ENCODE measurements around the gene EIF4G2. TPM values are rescaled to one million over a fixed set of nuclear protein-coding genes. Genes with fewer than 3 reads are reported as not detected.
"Not testable (repeated sequence)": the region's sequence is repeated elsewhere in the genome, so short reads cannot be mapped to it uniquely, and the experiment has no call there.

The EIF4G2 gene
- total RNA-seq, 1 donor from 2014 or later, result 1,071 TPM

DNA sequence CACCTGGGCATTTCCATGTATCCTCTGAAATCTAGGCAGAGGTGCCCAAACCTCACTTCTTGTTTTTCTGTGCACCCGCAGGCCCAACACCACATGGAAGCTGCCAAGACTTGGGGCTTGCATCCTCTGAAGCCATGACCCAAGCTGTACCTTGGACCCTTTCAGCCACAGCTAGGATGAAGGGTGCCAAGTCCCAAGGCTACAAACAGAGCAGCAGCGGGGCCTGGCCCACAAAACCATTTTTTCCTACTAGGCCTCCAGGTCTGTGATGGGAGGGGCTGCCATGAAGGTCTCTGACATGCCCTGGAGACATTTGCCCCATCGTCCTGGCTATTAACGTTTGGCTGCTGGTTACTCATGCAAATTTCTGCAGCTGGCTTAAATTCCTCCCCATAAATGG lies 20.4 kb upstream of the EIF4G2 start:
- H3K9me3 Mint-ChIP-seq, result peaks cover 4% of the 10 kb centered on the region
- H3K4me3 Mint-ChIP-seq, result no peak overlapping the region
- H3K36me3 Mint-ChIP-seq (ENCODE audit: low read depth), result peaks cover 12% of the 10 kb centered on the region
- DNase-seq, result no peak
- intact Hi-C loops (cut with micrococcal nuclease), result no loop called here
- no peaks in the 10 kb centered on the region for H3K27me3 Mint-ChIP-seq
- H3K27ac Mint-ChIP-seq, result no peak overlapping the region
- peaks cover 4% of the 10 kb centered on the region for H3K4me1 Mint-ChIP-seq

- Mint-ChIP-seq H3K9me3 (peaks cover 4% of the 10 kb centered on the region), H3K27ac (no peak overlapping the region), H3K4me3 (no peak overlapping the region), H3K4me1 (peaks cover 4% of the 10 kb centered on the region), H3K27me3 (no peaks in the 10 kb centered on the region), H3K36me3 (ENCODE audit: low read depth) (peaks cover 12% of the 10 kb centered on the region)
- no peak for DNase-seq
- intact Hi-C loops (cut with micrococcal nuclease), result no loop called here
Measured at GRCh38 chr11:10828402-10828801, 19.7 kb upstream of the EIF4G2 start.

DNA sequence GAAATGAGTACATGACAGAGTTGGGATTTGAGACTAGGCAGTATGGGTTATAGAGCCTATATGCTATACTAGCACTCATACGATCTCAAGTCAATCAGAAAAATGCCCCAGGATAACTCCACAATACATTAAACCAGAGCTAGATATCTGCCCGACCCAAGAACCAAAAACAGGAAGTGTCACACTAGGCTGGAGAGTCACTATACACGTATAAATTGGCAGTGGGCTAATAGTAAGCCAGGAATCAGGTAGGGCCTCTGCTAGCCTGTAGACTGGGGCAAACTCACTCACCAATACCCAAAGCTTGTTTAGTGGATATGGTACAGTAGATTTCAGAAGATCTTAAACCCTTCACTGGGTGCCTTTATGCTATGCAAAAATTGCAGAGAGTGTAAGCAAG lies 16.2 kb upstream of the EIF4G2 start:
- H3K9me3 Mint-ChIP-seq, result peaks cover under 1% of the 10 kb centered on the region
- H3K4me1 Mint-ChIP-seq, result peaks cover 7% of the 10 kb centered on the region
- H3K27me3 Mint-ChIP-seq, result no peaks in the 10 kb centered on the region
- no peak overlapping the region for H3K4me3 Mint-ChIP-seq
- no peak for DNase-seq
- peaks cover 11% of the 10 kb centered on the region for H3K36me3 Mint-ChIP-seq (ENCODE audit: low read depth)
- H3K27ac Mint-ChIP-seq, result no peak overlapping the region
- intact Hi-C loops (cut with micrococcal nuclease), result no loop called here

DNA sequence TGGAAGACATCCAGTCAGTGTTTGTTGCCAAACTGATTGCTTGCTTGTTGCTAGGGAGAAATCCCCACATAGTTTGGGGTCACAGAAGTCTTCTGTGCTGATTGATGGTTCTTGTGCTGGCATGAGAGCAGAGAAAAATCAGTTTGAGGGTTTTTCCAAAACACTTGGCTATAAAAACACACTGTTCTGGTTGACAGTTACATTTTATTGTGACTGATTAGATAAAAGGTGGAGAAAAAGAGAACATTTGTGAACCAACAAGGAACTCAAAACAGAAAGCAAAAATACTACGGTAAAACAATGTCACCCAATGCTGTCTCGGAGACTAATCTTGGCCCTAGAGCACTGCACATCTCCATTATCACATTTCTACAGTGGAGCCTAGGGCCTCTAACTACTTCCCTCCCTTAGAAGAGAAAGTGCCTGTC lies 14.4 kb upstream of the EIF4G2 start:
- no peak for DNase-seq
- Mint-ChIP-seq H3K27ac (no peak overlapping the region), H3K36me3 (ENCODE audit: low read depth) (peaks cover 8% of the 10 kb centered on the region), H3K9me3 (no peaks in the 10 kb centered on the region), H3K4me3 (no peak overlapping the region), H3K4me1 (peaks cover 7% of the 10 kb centered on the region), H3K27me3 (no peaks in the 10 kb centered on the region)
- intact Hi-C loops (cut with micrococcal nuclease), result no loop called here

GRCh38 chr11:10822491-10822890 lies 13.8 kb upstream of the EIF4G2 start:
- H3K27ac Mint-ChIP-seq; H3K27me3 Mint-ChIP-seq; DNase-seq; intact Hi-C loops (cut with micrococcal nuclease); H3K36me3 Mint-ChIP-seq (ENCODE audit: low read depth); H3K9me3 Mint-ChIP-seq; H3K4me3 Mint-ChIP-seq; H3K4me1 Mint-ChIP-seq: not testable (repeated sequence)

DNA sequence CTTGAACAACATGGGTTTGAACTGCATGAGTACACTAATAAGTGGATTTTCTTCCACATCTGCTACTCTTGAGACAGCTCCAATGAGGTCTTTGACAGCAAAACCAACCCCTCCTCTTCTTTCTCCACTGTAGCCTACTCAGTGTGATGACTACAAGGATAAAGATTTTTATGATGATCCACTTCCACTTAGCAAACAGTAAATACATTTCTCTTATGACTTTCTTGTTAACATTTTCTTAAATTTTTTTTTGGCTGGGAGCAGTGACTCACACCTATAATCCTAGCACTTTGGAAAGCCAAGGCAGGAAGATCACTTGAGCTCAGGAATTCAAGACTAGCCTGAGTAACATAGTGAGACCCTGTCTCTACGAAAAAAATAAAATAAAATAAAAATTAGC lies 9.9 kb upstream of the EIF4G2 start:
- DNase-seq, result no peak
- H3K36me3 Mint-ChIP-seq (ENCODE audit: low read depth), result peaks cover 4% of the 10 kb centered on the region
- H3K9me3 Mint-ChIP-seq, result no peaks in the 10 kb centered on the region
- peaks cover 3% of the 10 kb centered on the region for H3K4me1 Mint-ChIP-seq
- intact Hi-C loops (cut with micrococcal nuclease), result no loop called here
- no peak overlapping the region for H3K4me3 Mint-ChIP-seq
- peaks cover 7% of the 10 kb centered on the region for H3K27me3 Mint-ChIP-seq
- H3K27ac Mint-ChIP-seq, result no peak overlapping the region

- Mint-ChIP-seq H3K4me1 (peaks cover 8% of the 10 kb centered on the region), H3K27me3 (peaks cover 7% of the 10 kb centered on the region), H3K4me3 (no peak overlapping the region), H3K27ac (no peak overlapping the region), H3K9me3 (no peaks in the 10 kb centered on the region), H3K36me3 (ENCODE audit: low read depth) (peaks cover 3% of the 10 kb centered on the region)
- DNase-seq, result no peak
- intact Hi-C loops (cut with micrococcal nuclease), result no loop called here
Measured at GRCh38 chr11:10813945-10814344, 5.2 kb upstream of the EIF4G2 start.

DNA sequence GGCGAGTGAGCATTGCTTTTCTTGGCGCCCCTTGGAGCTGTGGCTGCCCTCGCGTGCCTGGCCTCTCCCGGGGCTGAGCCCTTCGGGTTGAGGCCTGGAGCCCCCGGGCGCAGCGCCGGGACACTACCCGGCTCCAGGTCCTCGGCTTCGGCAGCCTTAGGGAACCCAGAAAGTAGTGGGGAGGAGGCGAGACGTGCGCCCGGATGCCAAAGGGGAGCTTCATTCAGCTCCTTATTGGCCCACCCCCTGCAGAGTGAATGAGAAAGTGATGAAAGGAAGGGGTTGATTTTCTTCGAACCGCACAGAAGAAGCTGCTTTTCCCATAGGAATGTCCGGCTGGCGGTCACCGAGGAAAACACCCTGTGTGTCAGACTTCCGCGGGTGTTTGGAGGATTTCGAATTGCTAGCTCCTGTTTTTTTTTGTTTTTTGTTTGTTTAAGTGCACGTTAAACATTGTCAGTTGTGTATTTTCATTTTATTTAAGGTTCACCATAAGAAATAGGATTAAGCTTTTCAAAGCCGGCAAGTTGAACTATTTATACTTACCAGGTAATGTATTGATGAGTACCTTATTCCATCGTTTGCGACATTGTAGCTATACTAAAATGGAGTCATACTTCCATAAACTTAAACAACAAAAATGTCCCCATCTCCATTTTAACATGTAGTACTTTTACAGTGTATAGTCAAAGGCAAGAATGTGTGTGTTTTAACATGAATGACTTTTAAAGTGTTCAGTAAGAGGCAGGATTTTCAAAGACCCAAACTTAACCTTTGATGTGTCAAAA lies 841 bp upstream of the EIF4G2 start:
- H3K27ac Mint-ChIP-seq, result peak overlapping the region; percentile 98
- intact Hi-C loops (cut with micrococcal nuclease), result loop anchor here (2.0 to 5.0 kb wide), 5 partner anchors 59 to 1497 kb away; partner anchors contain the start of genes AMPD3, CTR9, TMEM41B and ZNF143

GRCh38 chr11:10808235-10808552 lies 532 bp downstream of the EIF4G2 start:
- Mint-ChIP-seq H3K4me1 (peaks cover 35% of the 10 kb centered on the region), H3K4me3 (peak overlapping the region; percentile 95), H3K27me3 (no peaks in the 10 kb centered on the region), H3K36me3 (ENCODE audit: low read depth) (peaks cover 49% of the 10 kb centered on the region), H3K9me3 (no peaks in the 10 kb centered on the region), H3K27ac (peak overlapping the region; percentile 98)
- intact Hi-C loops (cut with micrococcal nuclease), result loop anchor here (1.0 to 5.0 kb wide), 6 partner anchors 50 to 1496 kb away; partner anchors contain the start of genes AMPD3, CTR9, TMEM41B and ZBED5
- no peak for DNase-seq

More for the DNA sequence above, 841 bp upstream of the EIF4G2 start:
- H3K4me1 Mint-ChIP-seq, result peaks cover 26% of the 10 kb centered on the region
- H3K4me3 Mint-ChIP-seq, result peak overlapping the region; percentile 95
- H3K36me3 Mint-ChIP-seq (ENCODE audit: low read depth), result peaks cover 37% of the 10 kb centered on the region
- no peaks in the 10 kb centered on the region for H3K27me3 Mint-ChIP-seq
- DNase-seq, result peak; percentile 85
- no peaks in the 10 kb centered on the region for H3K9me3 Mint-ChIP-seq

DNA sequence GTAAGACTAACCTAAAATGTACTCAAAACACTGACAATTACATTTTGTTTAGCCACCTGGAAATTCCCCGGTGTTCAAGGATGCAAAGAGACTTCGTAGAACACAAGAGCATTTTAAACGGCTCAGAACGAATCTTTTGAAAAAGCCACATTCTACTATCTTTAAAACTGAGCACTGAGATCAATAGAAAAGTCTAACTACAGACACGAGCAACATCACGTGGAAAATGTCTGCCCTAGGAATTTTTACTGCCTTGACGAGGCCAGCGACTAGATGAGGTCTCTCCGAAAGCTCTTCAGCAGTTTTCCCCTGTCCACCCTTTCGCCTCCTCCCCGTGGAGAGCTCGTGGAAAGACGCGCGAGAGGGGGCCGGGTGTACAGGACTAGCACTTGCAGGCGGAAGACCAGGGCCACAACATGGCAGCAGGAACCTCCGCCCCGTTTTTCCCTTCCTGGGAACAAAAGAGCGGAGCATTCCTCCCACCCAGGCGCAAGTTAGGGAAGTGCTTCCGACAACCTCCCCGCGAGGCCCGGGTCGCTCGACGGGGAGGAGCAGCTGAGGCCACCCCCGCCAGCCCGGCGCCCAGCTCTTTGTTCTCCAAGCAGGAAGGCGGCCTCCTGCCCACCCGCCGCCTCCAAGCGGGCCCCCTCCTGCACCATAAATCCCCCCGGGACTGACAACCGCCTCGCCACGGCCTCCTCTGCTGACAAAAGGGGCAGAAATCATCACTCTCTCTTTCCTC lies 1.1 kb downstream of the EIF4G2 start:
- Mint-ChIP-seq H3K27ac (peak overlapping the region; percentile 98), H3K4me1 (peaks cover 36% of the 10 kb centered on the region), H3K27me3 (no peaks in the 10 kb centered on the region), H3K9me3 (no peaks in the 10 kb centered on the region), H3K36me3 (ENCODE audit: low read depth) (peaks cover 51% of the 10 kb centered on the region), H3K4me3 (peak overlapping the region; percentile 95)
- DNase-seq, result peak; percentile 83
- intact Hi-C loops (cut with micrococcal nuclease), result loop anchor here (1.0 to 5.0 kb wide), 6 partner anchors 51 to 1495 kb away; partner anchors contain the start of genes AMPD3, CTR9, TMEM41B and ZBED5

- no peak for DNase-seq
- H3K27me3 Mint-ChIP-seq, result no peaks in the 10 kb centered on the region
- intact Hi-C loops (cut with micrococcal nuclease), result loop anchor here (5.0 kb wide), 3 partner anchors 349 to 1494 kb away; partner anchors contain the start of genes AMPD3, TMEM41B and ZNF143
- no peak overlapping the region for H3K27ac Mint-ChIP-seq
- peaks cover 46% of the 10 kb centered on the region for H3K4me1 Mint-ChIP-seq
- H3K9me3 Mint-ChIP-seq, result no peaks in the 10 kb centered on the region
- H3K4me3 Mint-ChIP-seq, result peak overlapping the region; percentile 95
- peaks cover 65% of the 10 kb centered on the region for H3K36me3 Mint-ChIP-seq (ENCODE audit: low read depth)
Measured at GRCh38 chr11:10806206-10806605, 2.5 kb downstream of the EIF4G2 start.

GRCh38 chr11:10805741-10806140 lies 3.0 kb downstream of the EIF4G2 start:
- DNase-seq, result no peak
- no peaks in the 10 kb centered on the region for H3K27me3 Mint-ChIP-seq
- H3K9me3 Mint-ChIP-seq, result no peaks in the 10 kb centered on the region
- H3K4me1 Mint-ChIP-seq, result peaks cover 49% of the 10 kb centered on the region
- H3K36me3 Mint-ChIP-seq (ENCODE audit: low read depth), result peaks cover 69% of the 10 kb centered on the region
- intact Hi-C loops (cut with micrococcal nuclease), result loop anchor here (5.0 kb wide), 3 partner anchors 348 to 1493 kb away; partner anchors contain the start of genes AMPD3, TMEM41B and ZNF143
- H3K27ac Mint-ChIP-seq, result peak overlapping the region; percentile 37
- H3K4me3 Mint-ChIP-seq, result peak overlapping the region; percentile 95

DNA sequence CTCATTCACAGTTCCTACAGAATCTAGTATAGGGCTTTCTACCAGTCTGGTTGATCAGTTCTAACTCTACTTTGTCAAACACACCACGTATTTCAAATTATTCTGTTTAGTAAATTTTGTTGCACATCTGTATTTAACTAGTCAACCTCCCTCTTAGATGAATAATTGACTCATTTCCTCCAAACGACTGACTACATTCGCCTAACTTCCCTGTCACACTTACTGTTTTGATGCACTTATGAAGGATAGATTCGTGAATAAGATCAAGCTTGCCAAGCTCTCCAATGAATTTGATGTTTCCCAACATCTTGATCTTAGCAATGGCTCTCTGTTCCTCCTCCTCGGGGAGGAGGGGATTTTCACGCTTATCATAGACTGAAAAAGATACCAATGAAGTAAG lies 5.0 kb downstream of the EIF4G2 start:
- Mint-ChIP-seq H3K4me1 (peaks cover 55% of the 10 kb centered on the region), H3K9me3 (no peaks in the 10 kb centered on the region), H3K4me3 (no peak overlapping the region), H3K27me3 (no peaks in the 10 kb centered on the region), H3K27ac (no peak overlapping the region), H3K36me3 (ENCODE audit: low read depth) (peaks cover 89% of the 10 kb centered on the region)
- no peak for DNase-seq
- intact Hi-C loops (cut with micrococcal nuclease), result no loop called here

DNA sequence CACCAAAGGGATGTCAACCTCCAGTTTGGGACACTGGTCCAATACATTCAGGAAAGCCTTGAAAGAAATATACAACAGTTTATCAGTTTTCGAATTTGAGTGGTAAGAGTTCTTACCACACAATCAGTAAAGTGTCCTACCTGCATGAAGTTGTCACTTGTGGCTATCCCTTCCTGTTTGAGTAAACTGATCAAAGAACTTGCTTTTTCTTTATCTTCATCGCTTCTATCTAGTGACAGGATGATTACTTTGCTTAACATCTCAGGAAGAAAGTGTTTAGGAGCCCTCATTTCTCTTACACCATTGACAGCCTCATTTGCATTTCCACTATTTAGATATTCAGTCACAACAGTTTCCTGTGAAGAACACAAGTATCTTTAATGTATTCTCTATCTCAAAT lies 8.4 kb downstream of the EIF4G2 start:
- Mint-ChIP-seq H3K4me1 (peaks cover 48% of the 10 kb centered on the region), H3K27me3 (no peaks in the 10 kb centered on the region), H3K27ac (peak overlapping the region; percentile 72), H3K4me3 (no peak overlapping the region), H3K36me3 (ENCODE audit: low read depth) (peaks cover 82% of the 10 kb centered on the region), H3K9me3 (no peaks in the 10 kb centered on the region)
- intact Hi-C loops (cut with micrococcal nuclease), result no loop called here
- no peak for DNase-seq
